GM12878 (cell line): ENCODE results near the gene KDM1B. TPM values are rescaled to one million over a fixed set of nuclear protein-coding genes. Genes with fewer than 3 reads are reported as not detected.

Experiments
- ATAC-seq: fragments of 200-7000 bp; cut with Tn5 transposase; 3 replicates; pipeline ENCODE4 v1.9.1; 2020; ENCODE audit warnings: mild to moderate bottlenecking, moderate library complexity
- BruUV-seq: library from RNA; stranded (reverse); fragments of 400-500 nt; replicated peaks from 2 replicates; lab custom pipeline; 2021; lab: Mats Ljungman, UMichigan
- CTCF ChIA-PET: fragments of 300-600 bp; sonication (Branson Sonifier 250); formaldehyde crosslinking; extraction: SDS; loops from one replicate; lab custom pipeline; 2021; ENCODE audit warnings: inconsistent platforms; lab: Yijun Ruan, JAX
- POLR2A ChIA-PET: fragments of 350-600 bp; formaldehyde crosslinking; extraction: SDS; loops from one replicate; lab custom pipeline; 2021; ENCODE audit warnings: inconsistent platforms; lab: Charles Lee
- RAD21 ChIA-PET: fragments of 300-600 bp; sonication (Branson Sonifier 250); formaldehyde crosslinking; loops from one replicate; lab custom pipeline; 2023; ENCODE audit warnings: antibody characterized with exemption; ENCODE audit not compliant: unreplicated experiment; lab: Charles Lee
- SMC1A ChIA-PET: fragments of 300-600 bp; sonication (Branson Sonifier 250); formaldehyde crosslinking; loops from one replicate; lab custom pipeline; 2023; ENCODE audit not compliant: unreplicated experiment, uncharacterized antibody; lab: Charles Lee
- DNase-seq: peaks from one replicate; pipeline ENCODE4 v3.0.0-alpha.2; 2011; ENCODE audit warnings: low read depth, low spot score
- FAIRE-seq: peaks from 3 replicates; lab custom pipeline; 2011; peaks lifted over from hg19 to GRCh38; lab: Jason Lieb, UNC
- H2AFZ ChIP-seq: 2 replicates; pipeline ENCODE4 v1.6.0; 2011; ENCODE audit warnings: low read depth, low read length, control low read depth; ENCODE audit not compliant: control insufficient read depth
- H3K27ac ChIP-seq: 2 replicates; pipeline ENCODE4 v1.5.1; 2011; ENCODE audit warnings: control low read depth; ENCODE audit not compliant: control insufficient read depth, insufficient read depth
- H3K27me3 ChIP-seq, 2 experiments: replicated peaks in 1 of 2; 2 replicates each; pipeline versions ENCODE4 v1.6.0 to v1.6.1; 2011; ENCODE audit warnings: low read length in 1 of 2; ENCODE audit not compliant: control insufficient read depth in 2 of 2, insufficient read depth in 2 of 2
- H3K36me3 ChIP-seq, 2 experiments: 2 replicates each; pipeline ENCODE4 v1.5.1; 2011; ENCODE audit warnings: low read length in 1 of 2; ENCODE audit not compliant: control insufficient read depth in 2 of 2, insufficient read depth in 2 of 2
- H3K4me1 ChIP-seq: 2 replicates; pipeline ENCODE4 v1.6.1; 2011; ENCODE audit warnings: mild to moderate bottlenecking, low read length, moderate library complexity, mixed read lengths; ENCODE audit not compliant: control insufficient read depth, insufficient read depth
- H3K4me2 ChIP-seq: 2 replicates; pipeline ENCODE4 v1.6.0; 2011; ENCODE audit warnings: control low read depth; ENCODE audit not compliant: control insufficient read depth, insufficient read depth
- H3K4me3 ChIP-seq: fragments of 200-600 bp; sonication (generic); 2 replicates; pipeline ENCODE4 v1.5.1; 2016
- H3K79me2 ChIP-seq: 2 replicates; pipeline ENCODE4 v1.6.0; 2011; ENCODE audit warnings: low read length; ENCODE audit not compliant: control insufficient read depth, insufficient read depth
- H3K9ac ChIP-seq: 2 replicates; pipeline ENCODE4 v1.8.0; 2011; ENCODE audit warnings: low read length, control low read depth, mixed read lengths; ENCODE audit not compliant: control insufficient read depth, insufficient read depth
- H3K9me3 ChIP-seq: replicated peaks from 3 replicates; pipeline ENCODE4 v1.5.1; 2011; ENCODE audit warnings: mild to moderate bottlenecking, low read length; ENCODE audit not compliant: control insufficient read depth, insufficient read depth
- H4K20me1 ChIP-seq: 2 replicates; pipeline ENCODE4 v1.6.0; 2011; ENCODE audit not compliant: control insufficient read depth, insufficient read depth
- BMI1 ChIP-seq: fragments of 450-650 bp; IDR thresholded peaks from 2 replicates; pipeline ENCODE4 v1.6.1; 2016; ENCODE audit warnings: mild to moderate bottlenecking, moderate library complexity, borderline replicate concordance
- EP300 ChIP-seq, 2 experiments: fragments of 150-350 bp in 1 of 2; IDR thresholded peaks; 2 replicates each; pipeline ENCODE4 v1.6.1; 2011 to 2012; ENCODE audit warnings: low read depth in 2 of 2, low read length in 2 of 2, borderline replicate concordance in 1 of 2, improper control_type of control experiment in 1 of 2, inconsistent platforms in 1 of 2; ENCODE audit not compliant: control insufficient read depth in 1 of 2
- MAX ChIP-seq: IDR thresholded peaks from 2 replicates; pipeline ENCODE4 v1.6.1; 2012; ENCODE audit warnings: low read depth, low read length, improper control_type of control experiment
- MXI1 ChIP-seq: fragments of 150-350 bp; IDR thresholded peaks from 2 replicates; pipeline ENCODE4 v1.6.1; 2011; ENCODE audit warnings: low read depth, mild to moderate bottlenecking, inconsistent platforms, low read length, improper control_type of control experiment
- PAX8 ChIP-seq: fragments of 450-650 bp; IDR thresholded peaks from 2 replicates; pipeline ENCODE4 v1.6.1; 2017; ENCODE audit warnings: mild to moderate bottlenecking, moderate library complexity
- RFX5 ChIP-seq: IDR thresholded peaks from 2 replicates; pipeline ENCODE4 v1.6.1; 2011; ENCODE audit warnings: low read depth, low read length, improper control_type of control experiment
- SMAD1 ChIP-seq: fragments of 450-650 bp; IDR thresholded peaks from 2 replicates; pipeline ENCODE4 v1.6.1; 2018; ENCODE audit warnings: mild to moderate bottlenecking, low read depth; ENCODE audit not compliant: partially characterized antibody
- SMAD5 ChIP-seq: IDR thresholded peaks from 2 replicates; pipeline ENCODE4 v1.6.1; 2016; ENCODE audit warnings: antibody characterized with exemption, low read depth
- SREBF1 ChIP-seq: IDR thresholded peaks from 2 replicates; pipeline ENCODE4 v1.6.1; 2012; ENCODE audit warnings: mild to moderate bottlenecking, low read length
- USF2 ChIP-seq: IDR thresholded peaks from 2 replicates; pipeline ENCODE4 v1.6.1; 2011; ENCODE audit warnings: low read depth, low read length, improper control_type of control experiment, borderline replicate concordance
- ZNF207 ChIP-seq: fragments of 450-650 bp; IDR thresholded peaks from 2 replicates; pipeline ENCODE4 v1.6.1; 2014; ENCODE audit warnings: antibody characterized with exemption, mild to moderate bottlenecking, borderline replicate concordance
- ZNF217 ChIP-seq: fragments of 450-650 bp; IDR thresholded peaks from 2 replicates; pipeline ENCODE4 v1.6.1; 2017; ENCODE audit warnings: antibody characterized with exemption, mild to moderate bottlenecking
- ZNF622 ChIP-seq: fragments of 450-650 bp; IDR thresholded peaks from 2 replicates; pipeline ENCODE4 v1.6.1; 2017; ENCODE audit warnings: mild to moderate bottlenecking, inconsistent platforms
- WGBS: methylation state at CpG from one replicate; pipeline ENCODE4 v1.1.6; 2016; ENCODE audit warnings: low lambda C conversion rate; ENCODE audit not compliant: insufficient replicate concordance, insufficient coverage; ENCODE audit errors: missing lambda C conversion rate; 5-methylcytosine and 5-hydroxymethylcytosine counted together
- in situ Hi-C: fragments of 300-500 bp; cut with MboI; formaldehyde crosslinking; loops from 9 replicates; pipeline ENCODE4 v1.14.3; 2018; ENCODE audit warnings: mixed read lengths
- intact Hi-C: fragments of 100-400 bp; cut with micrococcal nuclease; formaldehyde crosslinking; loops from one replicate; pipeline ENCODE4 v1.14.2; 2022; ENCODE audit not compliant: unreplicated experiment
- polyA plus RNA-seq, 11 experiments: library from polyadenylated mRNA; depleted of rRNA in 4 of 11; unstranded in 6 of 11; stranded (reverse) in 5 of 11; fragments of >200 nt; fragmentation: Nextera tagmentation in 4 of 11; fragmentation: Illumina TruSeq in 1 of 11; extraction: Ambion mirVana in 4 of 11; extraction: Trizol in 1 of 11; gene quantifications; 1 replicate in 1 of 11; 2 replicates in 10 of 11; pipeline versions ENCODE4 v1.2.1 to v1.2.3, GENCODE V29; 2011 to 2016; ENCODE audit warnings: inconsistent platforms in 2 of 11, missing spikeins in 2 of 11, low read depth in 1 of 11
- total RNA-seq, 4 experiments: library from RNA; depleted of rRNA in 3 of 4; stranded (reverse); fragments of >200 nt in 3 of 4; fragmentation: Illumina TruSeq in 1 of 4; extraction: Trizol in 1 of 4; gene quantifications; 2 replicates each; pipeline versions ENCODE4 v1.2.1 to v1.2.3, GENCODE V29; 2013 to 2021
- TF ChIP-seq, protein P1 (sequence below): fragments of 450-650 bp; IDR thresholded peaks from 2 replicates; pipeline ENCODE4 v1.6.1; 2016; ENCODE audit warnings: mild to moderate bottlenecking

Gene KDM1B
- total and polyA plus RNA-seq, 10 of the 15 experiments (the other 5 are each of a cell fraction or from before 2014, with no cell fraction given): 1.7 to 22.5 (median 13.9) TPM

DNA sequence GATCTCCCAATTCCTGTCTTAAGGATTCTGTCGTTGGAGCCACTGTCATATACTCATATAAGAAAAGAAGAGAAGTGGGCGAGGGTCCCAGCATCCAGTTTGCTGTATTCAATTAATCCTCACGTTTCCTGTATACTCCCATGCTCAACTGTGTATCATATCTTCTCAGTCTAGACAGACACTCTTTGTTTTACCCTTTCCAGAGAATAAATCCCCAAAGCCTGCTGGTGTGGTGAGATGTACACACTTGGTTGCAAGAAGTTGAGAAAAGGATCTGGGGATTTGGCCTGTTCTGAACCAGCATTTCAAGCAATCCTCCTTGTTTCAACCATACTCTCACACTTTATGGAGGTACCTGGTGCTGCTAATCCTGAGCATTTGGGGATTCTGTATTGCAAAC, 3.4 kb upstream of the KDM1B start:
- Histone ChIP-seq H2AFZ (no peak overlapping the region), H3K9ac (no peak overlapping the region), H3K79me2 (peaks cover 6% of the 10 kb centered on the region), H3K9me3 (no peaks in the 10 kb centered on the region), H3K27ac (no peak overlapping the region), H3K36me3 (no peaks in the 10 kb centered on the region; a peak in 1 of 4 replicates), H3K27me3 (no peaks in the 10 kb centered on the region), H3K4me3 (no peak overlapping the region), H3K4me1 (peaks cover 9% of the 10 kb centered on the region), H4K20me1 (no peaks in the 10 kb centered on the region), H3K4me2 (no peak overlapping the region)
- ChIA-PET POLR2A (interaction anchor here (0.7 kb wide), 1 partner anchor 18 kb away, joined by 3 read pairs; no protein-coding TSS in a partner anchor), RAD21 (interaction anchor here (0.7 kb wide), 1 partner anchor 16 kb away, joined by 3 read pairs; no protein-coding TSS in a partner anchor), SMC1A (interaction anchor here (0.7 kb wide), 1 partner anchor 13 kb away, joined by 3 read pairs; no protein-coding TSS in a partner anchor), CTCF (interaction anchor here (0.6 to 1.0 kb wide), 2 partner anchors 9 to 18 kb away, joined by 3 read pairs; no protein-coding TSS in a partner anchor)
- in situ Hi-C loops (loop anchor here (5.0 kb wide), 1 partner anchor 450 kb away; no protein-coding TSS in a partner anchor), intact Hi-C loops (loop anchor here (10.0 kb wide), 1 partner anchor 447 kb away; the partner anchor contains the start of gene NUP153)
- ATAC-seq (no peak), DNase-seq (no peak), FAIRE-seq (no peak)
- TF ChIP-seq SMAD1 (no peak), ZNF622 (no peak), SREBF1 (no peak), MXI1 (no peak), SMAD5 (no peak), BMI1 (no peak), MAX (no peak), PAX8 (no peak), EP300 (IDR thresholded peaks at IDR 0.05; ENCODE audit: borderline replicate concordance in 1 of 2, control insufficient read depth in 1 of 2, low read depth in 2 of 2, low read length in 2 of 2) (no peak), USF2 (no peak), ZNF217 (no peak), RFX5 (no peak), ZNF207 (no peak)
- TF ChIP-seq, protein P1, sequence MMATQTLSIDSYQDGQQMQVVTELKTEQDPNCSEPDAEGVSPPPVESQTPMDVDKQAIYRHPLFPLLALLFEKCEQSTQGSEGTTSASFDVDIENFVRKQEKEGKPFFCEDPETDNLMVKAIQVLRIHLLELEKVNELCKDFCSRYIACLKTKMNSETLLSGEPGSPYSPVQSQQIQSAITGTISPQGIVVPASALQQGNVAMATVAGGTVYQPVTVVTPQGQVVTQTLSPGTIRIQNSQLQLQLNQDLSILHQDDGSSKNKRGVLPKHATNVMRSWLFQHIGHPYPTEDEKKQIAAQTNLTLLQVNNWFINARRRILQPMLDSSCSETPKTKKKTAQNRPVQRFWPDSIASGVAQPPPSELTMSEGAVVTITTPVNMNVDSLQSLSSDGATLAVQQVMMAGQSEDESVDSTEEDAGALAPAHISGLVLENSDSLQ: no peak
- BruUV-seq: no TSS peak
- 84% methylated on average over 3 of the region's 3 CpGs for WGBS
